ENCODE data around the gene MICU2. TPM values are rescaled to one million over a fixed set of nuclear protein-coding genes. Genes with fewer than 3 reads are reported as not detected.
A peak's percentile ranks its signal among the peaks of the same experiment; 100 is the strongest.

Gene MICU2
- total RNA-seq, 1 experiment from 2014 or later = 16.3 TPM

GRCh38 chr13:21470785-21471184 is 133.2 kb downstream of the MICU2 start:
- no peak for DNase-seq
- no peak for TF ChIP-seq CTCF (IDR thresholded peaks at IDR 0.05; ENCODE audit: unreplicated experiment)
- intact Hi-C loops (cut with micrococcal nuclease; ENCODE audit: unreplicated experiment) = no loop called here
- no TSS peak for BruUV-seq (replicated peaks)
- H3K27me3 Mint-ChIP-seq (ENCODE audit: unreplicated experiment) = no peaks in the 10 kb centered on the region
- peaks cover 3% of the 10 kb centered on the region for H3K9me3 Mint-ChIP-seq (ENCODE audit: low read depth, unreplicated experiment)
- H3K4me1 Mint-ChIP-seq (ENCODE audit: low read depth, unreplicated experiment) = peaks cover 12% of the 10 kb centered on the region
- H3K36me3 Mint-ChIP-seq (ENCODE audit: insufficient read depth, unreplicated experiment) = no peaks in the 10 kb centered on the region
- H3K27ac Mint-ChIP-seq (ENCODE audit: unreplicated experiment) = no peak overlapping the region
- CTCF ChIA-PET = no interaction called here
- H3K4me3 Mint-ChIP-seq (ENCODE audit: low read depth, unreplicated experiment) = no peak overlapping the region

GRCh38 chr13:21466527-21466926 is 137.4 kb downstream of the MICU2 start:
- peaks cover 21% of the 10 kb centered on the region for H3K4me1 Mint-ChIP-seq (ENCODE audit: low read depth, unreplicated experiment)
- intact Hi-C loops (cut with micrococcal nuclease; ENCODE audit: unreplicated experiment) = no loop called here
- H3K9me3 Mint-ChIP-seq (ENCODE audit: low read depth, unreplicated experiment) = peaks cover 3% of the 10 kb centered on the region
- H3K4me3 Mint-ChIP-seq (ENCODE audit: low read depth, unreplicated experiment) = peak overlapping the region; percentile 22
- CTCF ChIA-PET = interaction anchor here (0.6 kb wide), 1 partner anchor 963 kb away, joined by 4 read pairs; no protein-coding TSS in a partner anchor
- H3K27ac Mint-ChIP-seq (ENCODE audit: unreplicated experiment) = peak overlapping the region; percentile 57
- no peaks in the 10 kb centered on the region for H3K27me3 Mint-ChIP-seq (ENCODE audit: unreplicated experiment)
- BruUV-seq (replicated peaks) = no TSS peak
- DNase-seq = no peak
- TF ChIP-seq CTCF (IDR thresholded peaks at IDR 0.05; ENCODE audit: unreplicated experiment) = no peak
- H3K36me3 Mint-ChIP-seq (ENCODE audit: insufficient read depth, unreplicated experiment) = no peaks in the 10 kb centered on the region

GRCh38 chr13:21465710-21466160 is 138.2 kb downstream of the MICU2 start:
- TF ChIP-seq CTCF (IDR thresholded peaks at IDR 0.05; ENCODE audit: unreplicated experiment) = no peak
- DNase-seq = peak; percentile 36
- intact Hi-C loops (cut with micrococcal nuclease; ENCODE audit: unreplicated experiment) = no loop called here
- CTCF ChIA-PET = interaction anchor here (0.7 kb wide), 1 partner anchor 167 kb away, joined by 4 read pairs; no protein-coding TSS in a partner anchor
- Mint-ChIP-seq H3K9me3 (ENCODE audit: low read depth, unreplicated experiment) (peaks cover 2% of the 10 kb centered on the region), H3K27ac (ENCODE audit: unreplicated experiment) (peak overlapping the region; percentile 57), H3K4me1 (ENCODE audit: low read depth, unreplicated experiment) (peaks cover 21% of the 10 kb centered on the region), H3K27me3 (ENCODE audit: unreplicated experiment) (no peaks in the 10 kb centered on the region), H3K4me3 (ENCODE audit: low read depth, unreplicated experiment) (peak overlapping the region; percentile 22), H3K36me3 (ENCODE audit: insufficient read depth, unreplicated experiment) (no peaks in the 10 kb centered on the region)
- BruUV-seq (replicated peaks) = no TSS peak

- Mint-ChIP-seq H3K4me1 (ENCODE audit: low read depth, unreplicated experiment) (peaks cover 21% of the 10 kb centered on the region), H3K36me3 (ENCODE audit: insufficient read depth, unreplicated experiment) (peaks cover 7% of the 10 kb centered on the region), H3K27ac (ENCODE audit: unreplicated experiment) (no peak overlapping the region), H3K9me3 (ENCODE audit: low read depth, unreplicated experiment) (no peaks in the 10 kb centered on the region), H3K27me3 (ENCODE audit: unreplicated experiment) (no peaks in the 10 kb centered on the region), H3K4me3 (ENCODE audit: low read depth, unreplicated experiment) (no peak overlapping the region)
- intact Hi-C loops (cut with micrococcal nuclease; ENCODE audit: unreplicated experiment) = no loop called here
- DNase-seq = no peak
- BruUV-seq (replicated peaks) = no TSS peak
- CTCF ChIA-PET = no interaction called here
- TF ChIP-seq CTCF (IDR thresholded peaks at IDR 0.05; ENCODE audit: unreplicated experiment) = no peak
Measured at GRCh38 chr13:21463424-21463823, 140.5 kb downstream of the MICU2 start.
